Right atrium auricular region (tissue), 2 donors: ENCODE results near the gene TMEM187. TPM values are rescaled to one million over a fixed set of nuclear protein-coding genes. Genes with fewer than 3 reads are reported as not detected.

Experiments
- DNase-seq: peaks from one replicate; pipeline ENCODE4 v3.0.0-alpha.2; 2019; ENCODE audit warnings: low spot score
- H3K27ac ChIP-seq, 2 donors: fragments of 200-600 bp; sonication (generic); 1 replicate in 1 of 2; 2 replicates in 1 of 2; pipeline ENCODE4 v1.5.1; 2016 to 2019
- H3K27me3 ChIP-seq, 2 donors: fragments of 200-600 bp; sonication (generic); one replicate each; pipeline versions ENCODE4 v1.5.1 to v1.6.0; 2017 to 2019
- H3K36me3 ChIP-seq: fragments of 200-600 bp; sonication (generic); one replicate; pipeline ENCODE4 v1.5.1; 2016
- H3K4me1 ChIP-seq, 2 donors: fragments of 200-600 bp; sonication (generic); one replicate each; pipeline versions ENCODE4 v1.5.1 to v1.6.0; 2017 to 2019
- H3K4me3 ChIP-seq, 2 donors: fragments of 200-600 bp; sonication (generic); 1 replicate in 1 of 2; 2 replicates in 1 of 2; pipeline ENCODE4 v1.5.1; 2017 to 2019; ENCODE audit warnings: mild to moderate bottlenecking in 1 of 2, moderate library complexity in 1 of 2
- H3K9me3 ChIP-seq, 2 donors: fragments of 200-600 bp; sonication (generic); one replicate each; pipeline ENCODE4 v1.5.1; 2019
- total RNA-seq, 2 donors: library from RNA; depleted of rRNA; stranded (reverse); fragments of >200 nt; gene quantifications; one replicate each; pipeline ENCODE4 v1.1.0, GENCODE V29; 2016
- TF ChIP-seq, protein P1 (sequence below), 2 donors: fragments of 200-600 bp; sonication (generic); IDR thresholded peaks; one replicate each; pipeline ENCODE4 v1.5.1; 2019; ENCODE audit warnings: antibody characterized with exemption in 2 of 2

Gene TMEM187
- total RNA-seq, 2 donors from 2014 or later, result 4.7 to 6.4 TPM

DNA sequence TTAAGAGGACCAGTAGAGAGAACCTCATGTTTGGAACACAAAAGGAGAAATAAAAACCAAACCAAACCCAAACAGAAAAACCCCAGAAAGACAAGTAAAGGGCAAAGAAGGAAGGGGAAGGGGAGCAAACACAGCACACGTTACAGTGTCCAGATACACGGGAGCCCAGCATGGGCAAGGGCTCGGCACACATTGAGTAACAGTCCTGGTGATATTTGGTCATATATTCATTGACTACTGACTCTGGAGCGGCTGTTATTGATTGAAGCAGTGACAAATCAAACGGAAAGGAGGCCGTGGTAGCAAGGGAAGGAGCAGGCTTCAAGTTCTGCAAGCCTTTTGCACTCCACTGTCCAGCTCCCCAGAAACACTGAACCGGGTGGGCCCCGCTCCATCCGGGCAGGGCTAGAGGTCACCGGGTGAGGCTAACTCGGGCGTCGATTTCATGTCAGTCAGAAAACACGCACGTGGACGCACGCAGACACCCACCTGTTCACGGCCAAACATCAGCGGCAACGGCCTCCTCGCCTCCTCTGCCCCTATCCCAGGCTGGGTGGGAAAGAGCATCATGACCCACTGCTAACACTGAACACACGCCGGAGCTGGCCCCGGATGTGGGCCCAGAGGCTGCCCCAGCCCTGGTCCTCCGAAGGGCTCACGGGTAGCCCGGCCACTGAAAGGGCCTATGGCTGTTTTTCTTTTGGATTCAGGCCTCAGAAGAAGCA lies 50.9 kb downstream of the TMEM187 start:
- DNase-seq, result no peak
- Histone ChIP-seq H3K27ac (no peak overlapping the region), H3K36me3 (no peaks in the 10 kb centered on the region), H3K9me3 (no peaks in the 10 kb centered on the region), H3K4me1 (peaks cover 0 to 20% of the 10 kb centered on the region in 2 donors), H3K27me3 (no peaks in the 10 kb centered on the region), H3K4me3 (no peak overlapping the region)
- TF ChIP-seq, protein P1, sequence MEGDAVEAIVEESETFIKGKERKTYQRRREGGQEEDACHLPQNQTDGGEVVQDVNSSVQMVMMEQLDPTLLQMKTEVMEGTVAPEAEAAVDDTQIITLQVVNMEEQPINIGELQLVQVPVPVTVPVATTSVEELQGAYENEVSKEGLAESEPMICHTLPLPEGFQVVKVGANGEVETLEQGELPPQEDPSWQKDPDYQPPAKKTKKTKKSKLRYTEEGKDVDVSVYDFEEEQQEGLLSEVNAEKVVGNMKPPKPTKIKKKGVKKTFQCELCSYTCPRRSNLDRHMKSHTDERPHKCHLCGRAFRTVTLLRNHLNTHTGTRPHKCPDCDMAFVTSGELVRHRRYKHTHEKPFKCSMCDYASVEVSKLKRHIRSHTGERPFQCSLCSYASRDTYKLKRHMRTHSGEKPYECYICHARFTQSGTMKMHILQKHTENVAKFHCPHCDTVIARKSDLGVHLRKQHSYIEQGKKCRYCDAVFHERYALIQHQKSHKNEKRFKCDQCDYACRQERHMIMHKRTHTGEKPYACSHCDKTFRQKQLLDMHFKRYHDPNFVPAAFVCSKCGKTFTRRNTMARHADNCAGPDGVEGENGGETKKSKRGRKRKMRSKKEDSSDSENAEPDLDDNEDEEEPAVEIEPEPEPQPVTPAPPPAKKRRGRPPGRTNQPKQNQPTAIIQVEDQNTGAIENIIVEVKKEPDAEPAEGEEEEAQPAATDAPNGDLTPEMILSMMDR (IDR thresholded peaks at IDR 0.05), result no peak

DNA sequence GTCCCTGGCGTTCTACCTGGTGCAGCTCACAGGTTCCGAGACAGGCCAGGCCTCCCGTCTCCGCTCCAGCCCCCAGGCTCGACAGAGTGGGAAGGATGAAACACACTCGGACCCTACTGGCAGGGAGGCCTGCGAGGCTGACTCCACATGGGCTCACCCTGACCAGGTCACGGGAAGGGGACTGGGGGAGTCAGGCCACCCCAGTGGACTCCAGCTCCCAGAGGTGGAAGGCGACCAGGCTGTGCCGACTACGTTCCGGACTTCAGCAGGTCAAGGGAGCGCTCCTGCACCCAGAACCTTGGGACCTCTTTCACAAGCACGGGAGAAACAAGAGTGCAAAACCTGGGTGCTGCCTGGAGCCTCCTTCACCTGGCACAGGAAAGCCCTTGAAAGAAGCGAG lies 51.7 kb downstream of the TMEM187 start:
- Histone ChIP-seq H3K27ac (no peak overlapping the region), H3K4me1 (peaks cover 0 to 19% of the 10 kb centered on the region in 2 donors), H3K27me3 (no peaks in the 10 kb centered on the region), H3K4me3 (no peak overlapping the region), H3K36me3 (no peaks in the 10 kb centered on the region), H3K9me3 (no peaks in the 10 kb centered on the region)
- TF ChIP-seq, protein P1 (IDR thresholded peaks at IDR 0.05), result no peak
- no peak for DNase-seq

DNA sequence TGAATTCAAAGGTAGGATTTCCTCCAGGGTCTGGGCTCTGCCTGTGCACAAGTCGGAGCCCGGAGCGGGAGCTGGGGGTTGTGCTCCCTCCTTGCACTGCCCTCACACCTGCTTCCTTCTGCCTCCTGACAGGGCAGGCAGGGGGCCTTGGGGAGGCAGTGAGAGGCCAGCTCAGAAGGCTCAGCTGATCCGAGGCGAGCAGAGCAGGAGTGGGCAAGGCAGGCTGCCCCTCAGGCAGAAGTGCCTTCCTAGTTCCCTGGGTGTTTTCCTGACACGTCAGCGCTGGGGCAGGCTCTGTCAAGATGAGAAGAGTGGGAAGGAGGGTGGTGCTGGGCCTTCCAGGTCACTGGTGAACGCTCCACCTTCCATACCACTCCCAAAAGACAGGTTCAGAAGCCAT lies 52.7 kb downstream of the TMEM187 start:
- H3K27ac ChIP-seq, result no peak overlapping the region
- H3K27me3 ChIP-seq, result no peaks in the 10 kb centered on the region
- peaks cover 9% of the 10 kb centered on the region for H3K36me3 ChIP-seq
- TF ChIP-seq, protein P1 (IDR thresholded peaks at IDR 0.05), result no peak
- peaks cover 0 to 18% of the 10 kb centered on the region in 2 donors for H3K4me1 ChIP-seq
- no peak for DNase-seq
- no peaks in the 10 kb centered on the region for H3K9me3 ChIP-seq
- no peak overlapping the region for H3K4me3 ChIP-seq

DNA sequence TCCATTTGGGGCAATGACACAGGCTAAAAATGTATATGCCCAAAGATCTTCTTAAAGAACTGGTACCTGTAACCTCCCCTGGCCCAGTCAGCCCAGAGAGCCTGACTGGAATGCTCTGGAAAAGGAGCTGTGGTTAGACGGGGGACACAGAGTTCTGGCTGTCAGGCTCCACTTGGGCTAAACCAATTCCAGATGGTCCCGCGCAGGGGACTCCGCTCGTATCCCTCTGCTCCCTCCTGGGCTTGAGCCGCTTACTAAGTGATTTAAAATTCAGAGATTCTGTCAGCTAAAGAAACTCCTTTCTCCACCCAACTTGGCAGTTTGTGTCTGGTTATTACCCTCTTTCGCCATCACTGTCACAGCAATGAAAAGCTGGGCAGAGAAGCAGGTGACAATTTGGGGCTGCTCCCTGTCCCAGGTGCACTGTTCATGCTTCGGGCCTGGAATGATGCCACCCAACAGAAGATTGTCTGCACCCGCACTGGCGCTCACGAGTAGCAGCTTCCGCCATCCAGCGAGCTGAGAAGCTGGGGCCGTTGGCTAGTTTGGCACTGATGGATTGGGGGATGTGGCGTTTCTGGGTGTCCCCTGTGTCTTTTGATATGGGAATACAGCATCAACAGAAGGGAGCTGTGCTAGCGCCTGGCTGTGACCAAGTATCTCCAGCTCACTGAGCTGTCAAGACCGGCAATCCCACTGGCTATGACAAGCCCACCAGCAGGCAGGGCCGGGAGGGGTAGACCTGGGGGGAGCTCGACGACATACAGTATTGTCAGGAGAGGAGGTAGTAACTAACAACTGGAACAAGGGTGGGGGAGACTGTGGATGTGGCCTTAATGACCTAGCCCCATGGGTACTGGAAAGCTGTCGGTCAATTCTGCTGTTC lies 53.8 kb downstream of the TMEM187 start:
- Histone ChIP-seq H3K4me1 (peaks cover 0 to 8% of the 10 kb centered on the region in 2 donors), H3K9me3 (no peaks in the 10 kb centered on the region), H3K27ac (no peak overlapping the region), H3K4me3 (no peak overlapping the region), H3K27me3 (no peaks in the 10 kb centered on the region), H3K36me3 (peaks cover 21% of the 10 kb centered on the region)
- TF ChIP-seq, protein P1 (IDR thresholded peaks at IDR 0.05), result no peak
- no peak for DNase-seq

DNA sequence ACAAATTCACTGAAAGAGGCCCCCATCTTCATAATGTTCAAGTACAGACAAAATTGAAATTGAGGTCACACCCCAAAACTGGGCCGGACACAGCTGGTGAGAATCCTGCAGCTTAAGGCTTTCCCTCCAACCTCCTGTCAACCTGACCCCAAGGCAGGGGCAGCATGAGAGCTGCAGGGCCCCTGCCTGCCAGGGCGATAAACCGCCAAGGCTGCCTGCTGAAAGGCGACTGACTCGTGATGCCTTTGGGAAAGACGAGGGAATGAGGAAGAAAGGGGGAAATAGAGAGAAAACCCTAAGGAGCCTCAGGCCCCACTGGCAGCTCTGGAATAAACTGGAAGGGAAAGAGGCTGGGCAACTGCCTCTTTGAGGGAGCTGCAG lies 54.5 kb downstream of the TMEM187 start:
- TF ChIP-seq, protein P1 (IDR thresholded peaks at IDR 0.05), result no peak
- Histone ChIP-seq H3K27ac (no peak overlapping the region), H3K4me3 (no peak overlapping the region), H3K27me3 (no peaks in the 10 kb centered on the region), H3K36me3 (peaks cover 27% of the 10 kb centered on the region), H3K4me1 (peaks cover 0 to 8% of the 10 kb centered on the region in 2 donors), H3K9me3 (no peaks in the 10 kb centered on the region)
- DNase-seq, result no peak
